ENCODE results near the gene KAZN.

Gene KAZN

GRCh38 chr1:14748151-14748550 lies 149.7 kb downstream of the KAZN start:
- no peak for DNase-seq (ENCODE audit: low read depth)
- H3K4me3 ChIP-seq (ENCODE audit: low read depth, low read length): no peak overlapping the region
- no peak for TF ChIP-seq CTCF (IDR thresholded peaks at IDR 0.05; ENCODE audit: low read depth, low read length, missing control alignments)
- in situ Hi-C loops (cut with HindIII; ENCODE audit: low sequenced_read_pairs): no loop called here

GRCh38 chr1:14748977-14749376 lies 150.5 kb downstream of the KAZN start:
- in situ Hi-C loops (cut with HindIII; ENCODE audit: low sequenced_read_pairs): no loop called here
- no peak overlapping the region for H3K4me3 ChIP-seq (ENCODE audit: low read depth, low read length)
- no peak for TF ChIP-seq CTCF (IDR thresholded peaks at IDR 0.05; ENCODE audit: low read depth, low read length, missing control alignments)
- no peak for DNase-seq (ENCODE audit: low read depth)

GRCh38 chr1:14750490-14750889 lies 152.0 kb downstream of the KAZN start:
- H3K4me3 ChIP-seq (ENCODE audit: low read depth, low read length): no peak overlapping the region
- in situ Hi-C loops (cut with HindIII; ENCODE audit: low sequenced_read_pairs): no loop called here

GRCh38 chr1:14755518-14756252 lies 157.2 kb downstream of the KAZN start:
- TF ChIP-seq CTCF (IDR thresholded peaks at IDR 0.05; ENCODE audit: low read depth, low read length, missing control alignments): no peak
- H3K4me3 ChIP-seq (ENCODE audit: low read depth, low read length): no peak overlapping the region
- in situ Hi-C loops (cut with HindIII; ENCODE audit: low sequenced_read_pairs): no loop called here
- DNase-seq (ENCODE audit: low read depth): no peak

More at GRCh38 chr1:14750490-14750889, 152.0 kb downstream of the KAZN start:
- TF ChIP-seq CTCF (IDR thresholded peaks at IDR 0.05; ENCODE audit: low read depth, low read length, missing control alignments): no peak
- DNase-seq (ENCODE audit: low read depth): no peak

GRCh38 chr1:14756589-14757285 lies 158.3 kb downstream of the KAZN start:
- no peak for TF ChIP-seq CTCF (IDR thresholded peaks at IDR 0.05; ENCODE audit: low read depth, low read length, missing control alignments)
- H3K4me3 ChIP-seq (ENCODE audit: low read depth, low read length): no peak overlapping the region
- DNase-seq (ENCODE audit: low read depth): no peak
- in situ Hi-C loops (cut with HindIII; ENCODE audit: low sequenced_read_pairs): no loop called here

GRCh38 chr1:14757286-14757625 lies 158.8 kb downstream of the KAZN start:
- no peak for DNase-seq (ENCODE audit: low read depth)
- in situ Hi-C loops (cut with HindIII; ENCODE audit: low sequenced_read_pairs): no loop called here
- no peak overlapping the region for H3K4me3 ChIP-seq (ENCODE audit: low read depth, low read length)
- no peak for TF ChIP-seq CTCF (IDR thresholded peaks at IDR 0.05; ENCODE audit: low read depth, low read length, missing control alignments)

Data from astrocyte of the cerebellum (primary cell).